HG03460 (cell line): Measurements from ENCODE around the gene TMEM171.

Experiments used
- ATAC-seq: cut with Tn5 transposase; IDR thresholded peaks from one replicate; pipeline ENCODE4 v1.9.1; 2021; ENCODE audit not compliant: unreplicated experiment

Gene TMEM171

DNA sequence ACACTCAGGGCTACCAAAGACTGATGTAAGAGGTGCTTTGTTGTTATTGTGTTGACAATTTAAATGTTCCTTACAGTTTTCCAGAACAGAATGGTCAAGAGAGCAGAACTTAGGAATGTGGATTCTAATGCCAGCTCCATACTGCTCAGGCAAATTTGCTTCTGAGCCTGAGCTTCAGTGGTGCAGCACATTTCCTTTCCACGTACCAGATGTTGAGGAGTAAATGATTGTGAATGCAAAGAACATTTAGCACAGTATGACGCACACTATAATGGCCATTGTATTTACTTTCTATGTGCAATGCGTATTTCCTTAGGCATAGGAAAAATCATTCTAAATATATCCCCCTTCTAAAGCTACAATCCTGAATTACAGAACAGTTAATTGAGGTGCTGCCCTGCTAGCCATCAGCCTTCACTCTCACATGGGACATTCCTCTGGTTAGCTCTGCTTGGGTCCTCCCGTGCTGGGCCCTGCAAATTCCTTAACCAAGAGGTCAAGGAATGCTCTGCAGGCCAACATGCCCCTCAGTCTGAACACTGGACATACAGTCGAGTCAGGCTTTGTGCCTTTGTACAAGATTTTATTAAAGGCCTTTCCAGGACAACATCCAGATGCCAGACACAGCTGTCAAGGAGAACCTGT, 31.5 kb downstream of the TMEM171 start:
- ATAC-seq = no peak

DNA sequence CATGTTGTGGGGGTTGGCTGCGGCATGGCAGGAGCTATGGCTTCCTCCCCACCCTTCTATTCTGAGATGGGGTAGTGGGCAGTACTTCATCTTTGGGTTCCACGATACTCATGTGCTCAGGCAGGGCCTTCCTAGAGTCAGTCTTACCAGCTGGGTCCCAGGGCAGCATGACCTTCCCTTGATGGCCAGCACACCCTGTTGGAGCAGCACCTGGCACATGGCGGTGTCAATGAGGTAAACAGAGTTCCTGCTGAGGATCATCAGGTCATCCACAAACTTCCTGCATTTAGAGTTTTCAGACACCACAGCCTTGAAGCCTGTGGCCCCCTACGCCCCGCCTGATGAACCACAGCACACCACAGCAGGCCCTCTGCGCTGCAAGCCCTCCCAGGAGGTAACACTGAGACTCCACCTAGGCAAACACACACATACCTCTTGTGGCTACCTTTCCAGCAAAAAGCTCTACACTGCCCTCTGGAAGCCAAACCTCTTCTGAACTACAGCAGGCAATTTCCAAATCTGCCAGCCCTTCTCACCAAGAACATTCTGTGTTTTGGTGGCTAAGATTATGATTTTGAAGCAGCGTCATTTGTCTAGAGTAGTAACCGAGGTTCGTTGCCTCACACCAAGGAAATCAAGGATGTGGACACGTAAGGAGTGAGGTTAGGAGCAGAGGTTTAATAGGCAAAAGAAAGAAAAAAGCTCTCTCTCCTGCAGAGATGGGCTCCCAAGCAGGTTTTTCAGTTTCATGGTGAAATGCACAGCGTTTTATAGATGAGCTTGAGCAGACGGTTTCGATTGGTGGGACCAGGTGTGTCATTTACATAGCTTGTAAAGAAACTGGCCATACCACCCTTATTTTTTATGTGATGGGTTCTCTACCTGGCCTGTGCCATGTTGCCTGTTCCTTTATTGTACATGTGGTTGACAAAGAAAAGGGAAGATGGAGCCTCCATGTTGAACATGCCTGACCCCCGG, 32.3 kb downstream of the TMEM171 start:
- no peak for ATAC-seq

DNA sequence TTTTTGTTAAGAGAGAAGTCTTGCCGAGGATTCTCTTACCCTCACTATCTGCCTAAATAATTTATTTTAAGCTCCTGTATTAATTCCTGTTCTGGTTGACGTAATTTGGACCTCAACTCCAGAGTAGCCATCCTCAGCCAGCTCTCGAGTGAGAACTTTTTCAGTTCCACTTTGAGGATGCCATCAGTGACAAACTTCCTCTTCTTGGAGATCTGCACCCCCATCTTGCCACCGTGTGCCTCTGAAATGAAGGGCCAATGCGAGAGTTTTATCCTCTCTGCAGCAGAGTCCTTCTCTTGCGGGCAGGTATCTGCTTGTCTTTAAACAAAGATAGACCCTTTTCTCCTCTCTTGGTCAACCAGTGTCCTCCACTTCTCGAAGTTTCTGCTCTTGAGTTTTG, 33.1 kb downstream of the TMEM171 start:
- ATAC-seq = no peak

DNA sequence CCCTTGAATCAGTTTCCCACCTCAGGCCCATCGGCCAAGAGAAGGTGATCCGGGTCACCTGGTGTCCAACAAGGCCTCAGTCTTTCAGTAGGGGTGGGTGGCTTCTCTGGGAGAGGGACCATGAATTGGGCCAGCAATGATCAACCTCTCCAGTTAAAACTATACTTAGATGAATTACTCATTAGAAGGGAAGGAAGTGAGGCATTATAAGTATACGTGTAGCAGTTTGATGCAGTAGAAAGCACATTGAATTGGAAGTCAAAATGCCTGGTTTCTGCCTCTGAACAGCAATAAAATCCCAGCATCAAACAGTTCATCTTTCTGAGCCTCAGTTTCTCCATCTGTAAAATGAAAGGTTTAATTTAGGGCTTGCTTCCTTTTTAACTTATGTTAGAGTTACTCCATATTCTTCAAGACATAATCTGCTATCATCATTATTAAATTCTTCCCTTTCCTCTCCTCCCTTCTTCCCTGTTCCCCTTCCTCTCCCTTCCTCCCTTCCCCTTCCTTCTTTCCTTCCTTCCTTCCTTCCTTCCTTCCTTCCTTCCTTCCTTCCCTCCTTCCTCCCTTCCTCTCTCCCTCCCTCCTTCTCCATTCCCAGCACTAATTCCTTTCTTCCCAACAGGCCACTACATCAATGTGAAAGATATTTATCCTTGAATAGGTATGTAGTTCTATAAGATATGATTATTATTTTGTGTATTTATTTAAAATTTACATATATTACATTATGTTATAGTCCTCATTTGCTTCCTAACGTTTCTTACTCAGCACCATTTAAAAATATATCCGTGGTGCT, 34.0 kb downstream of the TMEM171 start:
- ATAC-seq = no peak

DNA sequence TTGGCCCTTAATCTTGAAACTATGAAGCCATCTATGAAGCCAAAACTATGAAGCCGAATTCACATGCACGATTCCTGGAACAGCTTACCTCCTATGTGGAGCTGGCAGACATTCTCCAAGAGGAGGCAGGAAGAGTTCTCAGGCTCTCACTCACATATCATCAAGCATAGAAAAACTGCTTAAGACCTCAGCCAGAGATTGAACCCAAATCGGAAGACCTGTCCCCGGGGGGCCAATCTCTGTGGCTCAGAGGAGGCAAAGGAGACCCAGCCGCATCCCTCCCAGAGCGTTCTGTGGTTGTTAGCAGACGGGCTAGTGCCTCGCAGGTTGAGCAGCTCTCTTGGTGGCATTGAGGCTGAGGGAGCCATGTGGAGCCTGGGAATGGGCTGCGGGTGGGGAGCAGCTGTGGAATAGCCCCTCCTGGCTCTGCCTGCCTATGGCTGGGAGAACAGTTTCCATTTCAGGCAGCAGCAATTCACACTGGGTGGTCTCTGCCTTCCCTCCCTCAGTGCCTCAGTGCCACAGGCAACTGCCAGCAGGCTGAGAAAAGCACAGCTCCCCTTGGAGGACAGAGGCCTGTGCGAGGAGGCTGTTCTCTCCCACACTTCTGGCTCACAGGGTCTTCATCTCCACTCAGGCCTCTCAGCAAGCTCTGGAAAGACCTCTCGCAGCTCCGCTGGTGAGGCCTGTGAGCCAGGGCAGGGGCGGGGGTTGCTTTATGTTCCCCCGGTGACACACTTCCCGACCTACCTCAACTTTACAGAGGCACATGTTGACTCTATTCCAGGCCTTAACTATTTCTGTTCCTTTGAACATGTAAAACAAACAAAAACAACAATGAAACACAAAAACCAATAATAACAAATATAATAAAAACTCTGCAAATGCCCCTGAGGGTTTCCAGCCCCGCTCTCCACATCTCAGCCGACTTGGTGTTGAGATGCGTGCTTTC, 35.2 kb downstream of the TMEM171 start:
- ATAC-seq = no peak

DNA sequence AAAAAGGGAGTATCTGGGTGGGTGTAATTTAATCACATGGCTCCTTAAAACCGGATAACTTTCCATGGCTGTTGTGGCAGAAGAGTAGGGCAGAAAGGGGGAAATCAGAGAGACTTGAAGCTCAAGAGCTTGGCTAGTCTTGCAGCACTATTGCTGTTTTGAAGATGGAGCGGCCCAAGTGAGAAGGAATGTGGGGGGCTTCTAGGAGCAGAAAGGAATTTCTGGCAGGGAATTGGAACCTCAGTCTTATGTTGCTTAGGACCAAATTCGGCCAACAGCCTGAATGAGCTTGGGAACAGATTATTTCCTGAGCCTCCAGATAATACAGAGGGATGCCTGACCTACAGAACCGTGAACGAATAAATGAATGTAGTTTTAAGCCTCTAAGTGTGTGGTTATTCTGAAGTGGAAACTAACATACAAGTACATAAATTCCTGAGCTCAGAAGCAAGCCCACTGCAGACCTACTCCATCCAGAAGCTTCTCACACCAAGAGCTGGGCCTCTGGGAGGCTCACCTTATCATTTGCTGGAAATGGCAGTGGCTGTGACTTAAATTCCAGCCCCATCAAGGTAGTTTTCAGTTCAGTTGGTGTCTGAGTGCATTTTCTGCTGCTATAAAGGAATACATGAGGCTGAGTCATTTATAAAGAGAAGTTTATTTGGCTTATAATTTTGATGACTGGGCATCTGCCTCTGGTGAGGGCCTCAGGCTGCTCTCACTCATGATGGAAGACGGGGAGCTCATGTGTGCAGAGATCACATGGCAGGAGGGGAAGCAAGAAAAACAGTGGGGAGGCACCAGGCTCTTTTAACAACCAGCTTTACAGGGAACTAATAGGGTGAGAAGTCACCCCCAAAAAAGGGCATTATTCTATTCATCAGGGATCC, 37.3 kb downstream of the TMEM171 start:
- ATAC-seq = no peak

DNA sequence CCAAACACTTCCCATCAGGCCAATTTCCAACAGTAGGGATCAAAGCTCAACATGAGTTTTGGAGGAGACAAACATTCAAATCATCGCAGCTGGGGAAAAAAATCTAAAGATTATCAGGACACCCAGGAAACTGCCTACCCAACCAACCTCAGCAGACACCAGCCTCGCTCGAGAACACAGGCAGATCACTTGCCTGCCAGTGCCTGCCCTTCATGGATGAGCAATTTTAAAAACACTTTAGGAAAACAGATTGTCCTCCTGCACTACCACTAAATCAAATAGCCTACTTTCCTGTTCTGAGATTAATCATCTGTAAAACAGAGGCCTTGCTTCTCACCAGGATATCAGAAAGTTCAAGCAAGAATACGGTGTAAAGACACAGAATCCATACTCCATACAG, 37.9 kb downstream of the TMEM171 start:
- ATAC-seq = no peak

DNA sequence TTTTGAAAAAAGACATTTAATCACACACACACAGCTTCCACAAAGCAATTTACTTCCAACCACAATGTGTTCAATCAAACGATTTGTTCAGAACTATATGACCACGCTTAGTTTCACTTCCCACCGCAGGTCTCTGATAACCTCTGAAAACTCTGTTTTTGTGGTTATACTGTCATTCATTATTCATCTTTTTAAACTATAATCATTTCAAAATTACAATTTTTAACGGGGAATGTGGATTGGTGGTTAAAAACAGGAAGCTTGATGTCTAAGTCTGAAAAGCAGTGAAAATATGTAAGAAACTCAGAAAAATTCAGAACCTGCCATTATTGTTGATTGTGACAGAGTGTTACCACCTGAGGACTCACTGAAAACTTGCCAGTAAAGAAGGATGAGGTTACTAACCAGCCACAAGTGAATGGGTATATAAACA, 39.9 kb downstream of the TMEM171 start:
- ATAC-seq = peak; percentile 88

DNA sequence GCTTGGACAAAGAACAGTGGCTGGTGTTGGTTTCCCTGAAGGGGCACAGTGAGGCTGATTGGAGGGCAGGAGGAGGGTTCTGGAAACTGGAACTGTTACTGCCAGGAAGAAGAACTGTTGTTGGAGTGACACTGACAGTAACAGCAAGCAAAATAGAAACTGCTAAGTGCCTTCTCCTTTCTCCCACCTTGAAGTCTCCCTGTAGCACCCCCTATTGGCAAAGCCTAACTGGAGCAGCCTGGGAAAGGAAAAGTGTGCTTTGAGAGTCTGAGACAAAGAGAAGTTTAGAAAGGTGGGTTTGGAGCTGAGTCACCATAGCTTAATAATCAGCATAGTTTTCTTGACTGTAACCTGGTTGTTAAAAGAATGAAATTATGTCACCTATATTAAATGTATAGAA, 50.1 kb downstream of the TMEM171 start:
- no peak for ATAC-seq

DNA sequence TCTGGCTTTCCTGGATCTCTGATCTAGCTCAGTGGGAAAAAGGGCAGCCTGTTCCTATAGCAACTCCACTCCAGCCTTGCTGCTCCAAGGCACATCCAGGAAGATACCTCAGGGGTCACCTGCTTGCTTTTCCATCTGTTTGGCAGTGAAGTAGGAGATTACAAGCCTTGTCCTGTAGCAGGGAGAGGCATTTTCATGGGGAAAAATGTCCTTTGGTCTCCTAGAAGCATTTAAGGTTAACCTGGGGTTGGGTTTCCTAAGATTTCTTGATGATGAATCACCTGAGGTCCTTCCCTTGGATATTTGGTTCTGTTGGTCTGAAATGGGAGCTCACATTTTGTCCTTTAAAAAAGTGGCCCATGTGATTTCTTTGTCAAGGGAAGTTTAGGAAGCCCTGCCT, 51.1 kb downstream of the TMEM171 start:
- no peak for ATAC-seq

DNA sequence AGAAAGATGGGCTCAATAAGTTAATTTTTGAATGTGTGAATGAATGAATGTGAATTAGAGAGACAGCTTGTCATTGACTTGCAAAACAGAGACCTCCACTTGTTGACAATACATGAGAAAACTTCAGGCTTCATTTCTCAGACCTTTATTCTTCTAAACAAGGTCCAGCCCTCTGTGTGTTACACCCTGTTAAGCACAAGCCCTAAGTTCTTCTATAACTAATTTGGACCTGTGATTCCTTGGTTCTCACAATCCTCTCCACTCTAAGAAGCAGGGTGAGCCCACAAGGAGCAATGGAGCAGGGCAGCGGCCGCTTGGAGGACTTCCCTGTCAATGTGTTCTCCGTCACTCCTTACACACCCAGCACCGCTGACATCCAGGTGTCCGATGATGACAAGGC, 52.6 kb downstream of the TMEM171 start, which contains the start of gene TMEM174:
Gene TMEM174, plus strand, starts transcription at position 243 of the 400 bp plus-strand sequence. Its CDS starts 51 bp downstream, at position 294.
- no peak for ATAC-seq

DNA sequence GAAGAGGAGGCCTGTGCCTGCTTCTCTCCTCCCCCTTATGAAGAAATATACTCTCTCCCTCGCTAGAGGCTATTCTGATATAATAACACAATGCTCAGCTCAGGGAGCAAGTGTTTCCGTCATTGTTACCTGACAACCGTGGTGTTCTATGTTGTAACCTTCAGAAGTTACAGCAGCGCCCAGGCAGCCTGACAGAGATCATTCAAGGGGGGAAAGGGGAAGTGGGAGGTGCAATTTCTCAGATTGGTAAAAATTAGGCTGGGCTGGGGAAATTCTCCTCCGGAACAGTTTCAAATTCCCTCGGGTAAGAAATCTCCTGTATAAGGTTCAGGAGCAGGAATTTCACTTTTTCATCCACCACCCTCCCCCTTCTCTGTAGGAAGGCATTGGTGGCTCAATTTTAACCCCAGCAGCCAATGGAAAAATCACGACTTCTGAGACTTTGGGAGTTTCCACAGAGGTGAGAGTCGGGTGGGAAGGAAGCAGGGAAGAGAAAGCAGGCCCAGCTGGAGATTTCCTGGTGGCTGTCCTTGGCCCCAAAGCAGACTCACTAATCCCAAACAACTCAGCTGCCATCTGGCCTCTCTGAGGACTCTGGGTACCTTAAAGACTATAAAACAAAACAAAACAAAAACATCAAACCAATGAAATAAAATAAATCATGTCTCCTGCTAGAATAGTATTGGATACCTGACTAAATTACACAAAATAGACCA, 53.9 kb downstream of the TMEM171 start:
- no peak for ATAC-seq

DNA sequence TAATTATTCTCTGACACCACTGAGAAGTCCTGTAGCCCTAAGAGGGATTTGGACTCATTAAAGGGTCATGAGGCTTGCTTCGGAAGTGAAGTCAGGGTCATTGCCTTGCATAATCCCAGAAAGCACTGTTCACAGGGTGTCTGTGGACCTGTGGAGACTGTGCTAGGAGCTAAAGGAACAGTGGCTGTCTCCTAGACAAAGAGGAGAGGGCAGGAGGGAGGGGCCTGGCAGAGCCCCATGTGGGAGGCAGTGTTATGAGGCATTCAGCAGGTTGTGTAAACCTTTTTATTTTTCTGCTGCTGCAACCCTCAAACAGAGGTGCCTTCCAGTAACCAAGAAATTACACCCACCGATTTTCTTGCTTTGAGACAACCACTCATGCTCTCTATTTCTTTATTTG, 55.9 kb downstream of the TMEM171 start:
- ATAC-seq = no peak

DNA sequence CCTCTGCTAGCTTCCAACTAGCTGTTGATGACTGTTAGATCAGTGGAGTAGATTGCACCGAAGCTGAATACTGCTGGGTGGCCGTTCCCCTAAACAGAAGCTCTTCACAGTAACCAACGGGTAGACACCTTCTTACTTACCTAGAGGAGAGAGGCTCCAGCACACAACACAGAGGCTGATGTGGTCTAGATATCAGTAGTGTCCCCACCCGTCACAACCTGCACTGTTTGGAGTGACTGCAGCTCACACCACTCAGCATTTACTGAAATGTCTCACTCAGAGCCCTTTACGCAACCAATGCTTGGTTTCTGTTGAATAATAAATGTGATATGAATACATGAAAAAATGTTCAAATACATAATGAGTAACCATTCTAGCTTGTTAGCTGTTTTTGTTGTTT, 57.9 kb downstream of the TMEM171 start:
- ATAC-seq = no peak

DNA sequence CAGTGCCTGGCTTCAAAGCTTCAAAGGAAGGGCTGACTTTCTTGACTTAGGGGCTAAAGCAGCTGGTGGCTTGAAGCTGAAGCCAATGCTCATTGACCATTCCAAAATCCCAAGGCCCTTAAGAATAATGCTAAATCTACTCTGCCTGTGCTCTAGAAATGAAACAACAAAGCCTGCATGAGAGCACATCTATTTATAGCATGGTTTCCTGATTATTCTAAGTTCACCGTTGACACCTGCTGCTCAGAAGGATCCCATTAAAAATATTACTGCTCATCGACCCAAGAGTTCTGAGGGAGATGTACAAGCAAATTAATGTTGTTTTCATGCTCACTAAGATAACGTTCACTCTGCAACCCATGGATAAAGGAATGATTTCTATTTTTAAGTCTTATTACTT, 59.4 kb downstream of the TMEM171 start:
- no peak for ATAC-seq

DNA sequence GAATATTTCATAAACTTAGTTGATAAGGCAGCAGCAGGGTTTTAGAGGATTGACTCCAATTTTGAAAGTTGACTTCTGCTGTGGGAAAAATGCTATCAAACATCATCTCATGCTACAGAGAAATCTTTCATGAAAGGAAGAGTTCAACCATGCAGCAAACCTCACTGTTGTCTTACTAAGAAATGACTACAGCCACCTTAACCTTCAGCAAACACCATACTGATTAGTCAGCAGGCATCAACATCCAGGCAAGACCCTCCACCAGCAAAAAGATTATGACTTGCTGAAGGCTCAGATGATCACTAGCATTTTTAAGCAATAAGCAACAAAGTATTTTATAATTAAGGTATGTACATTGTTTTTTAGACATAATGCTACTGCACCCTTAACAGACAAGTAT, 60.2 kb downstream of the TMEM171 start:
- ATAC-seq = no peak
